Endothelial cell (in vitro differentiated cells): Measurements from ENCODE around the gene ARFRP1. TPM values are rescaled to one million over a fixed set of nuclear protein-coding genes. Genes with fewer than 3 reads are reported as not detected.

Source experiments
- DNase-seq: peaks from one replicate; pipeline ENCODE4 v3.0.0; 2021; ENCODE audit warnings: low spot score
- H3K27ac Mint-ChIP-seq: one replicate; pipeline ENCODE4 v1.8.0; 2021; ENCODE audit warnings: mixed read lengths, inconsistent platforms; ENCODE audit not compliant: unreplicated experiment
- H3K27me3 Mint-ChIP-seq: one replicate; pipeline ENCODE4 v1.8.0; 2021; ENCODE audit warnings: mild to moderate bottlenecking, moderate library complexity, mixed read lengths, inconsistent platforms; ENCODE audit not compliant: unreplicated experiment
- H3K36me3 Mint-ChIP-seq: one replicate; pipeline ENCODE4 v1.8.0; 2021; ENCODE audit warnings: mild to moderate bottlenecking, low read depth, mixed read lengths, inconsistent platforms; ENCODE audit not compliant: unreplicated experiment
- H3K4me1 Mint-ChIP-seq: one replicate; pipeline ENCODE4 v1.8.0; 2021; ENCODE audit warnings: mild to moderate bottlenecking, mixed read lengths, inconsistent platforms; ENCODE audit not compliant: unreplicated experiment
- H3K4me3 Mint-ChIP-seq: one replicate; pipeline ENCODE4 v1.8.0; 2021; ENCODE audit warnings: mild to moderate bottlenecking, mixed read lengths, inconsistent platforms; ENCODE audit not compliant: unreplicated experiment
- H3K9me3 Mint-ChIP-seq: one replicate; pipeline ENCODE4 v1.8.0; 2021; ENCODE audit warnings: mixed read lengths, inconsistent platforms; ENCODE audit not compliant: unreplicated experiment
- total RNA-seq: library from RNA; stranded (reverse); fragmentation: NEBNext Ultra II Directional; extraction: Animal tissue kit (Norgen Biotek cat#: 25700); gene quantifications from one replicate; pipeline ENCODE4 v1.2.1, GENCODE V29; 2021; ENCODE audit not compliant: unreplicated experiment
- TF ChIP-seq, protein P1 (sequence below): fragments of 200-600 bp; sonication (generic); IDR thresholded peaks from one replicate; pipeline ENCODE4 v1.5.0; 2021; ENCODE audit warnings: antibody characterized with exemption; ENCODE audit not compliant: unreplicated experiment

ARFRP1 gene
- total RNA-seq, 1 donor from 2014 or later, result 33.4 TPM

- Mint-ChIP-seq H3K4me1 (peaks cover 4% of the 10 kb centered on the region), H3K36me3 (peaks cover 4% of the 10 kb centered on the region), H3K27me3 (peaks cover 12% of the 10 kb centered on the region), H3K4me3 (no peak overlapping the region), H3K27ac (no peak overlapping the region), H3K9me3 (no peaks in the 10 kb centered on the region)
- TF ChIP-seq, protein P1, sequence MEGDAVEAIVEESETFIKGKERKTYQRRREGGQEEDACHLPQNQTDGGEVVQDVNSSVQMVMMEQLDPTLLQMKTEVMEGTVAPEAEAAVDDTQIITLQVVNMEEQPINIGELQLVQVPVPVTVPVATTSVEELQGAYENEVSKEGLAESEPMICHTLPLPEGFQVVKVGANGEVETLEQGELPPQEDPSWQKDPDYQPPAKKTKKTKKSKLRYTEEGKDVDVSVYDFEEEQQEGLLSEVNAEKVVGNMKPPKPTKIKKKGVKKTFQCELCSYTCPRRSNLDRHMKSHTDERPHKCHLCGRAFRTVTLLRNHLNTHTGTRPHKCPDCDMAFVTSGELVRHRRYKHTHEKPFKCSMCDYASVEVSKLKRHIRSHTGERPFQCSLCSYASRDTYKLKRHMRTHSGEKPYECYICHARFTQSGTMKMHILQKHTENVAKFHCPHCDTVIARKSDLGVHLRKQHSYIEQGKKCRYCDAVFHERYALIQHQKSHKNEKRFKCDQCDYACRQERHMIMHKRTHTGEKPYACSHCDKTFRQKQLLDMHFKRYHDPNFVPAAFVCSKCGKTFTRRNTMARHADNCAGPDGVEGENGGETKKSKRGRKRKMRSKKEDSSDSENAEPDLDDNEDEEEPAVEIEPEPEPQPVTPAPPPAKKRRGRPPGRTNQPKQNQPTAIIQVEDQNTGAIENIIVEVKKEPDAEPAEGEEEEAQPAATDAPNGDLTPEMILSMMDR, result no peak
- no peak for DNase-seq
Measured at GRCh38 chr20:63696306-63696627, 11.5 kb downstream of the ARFRP1 start.

DNA sequence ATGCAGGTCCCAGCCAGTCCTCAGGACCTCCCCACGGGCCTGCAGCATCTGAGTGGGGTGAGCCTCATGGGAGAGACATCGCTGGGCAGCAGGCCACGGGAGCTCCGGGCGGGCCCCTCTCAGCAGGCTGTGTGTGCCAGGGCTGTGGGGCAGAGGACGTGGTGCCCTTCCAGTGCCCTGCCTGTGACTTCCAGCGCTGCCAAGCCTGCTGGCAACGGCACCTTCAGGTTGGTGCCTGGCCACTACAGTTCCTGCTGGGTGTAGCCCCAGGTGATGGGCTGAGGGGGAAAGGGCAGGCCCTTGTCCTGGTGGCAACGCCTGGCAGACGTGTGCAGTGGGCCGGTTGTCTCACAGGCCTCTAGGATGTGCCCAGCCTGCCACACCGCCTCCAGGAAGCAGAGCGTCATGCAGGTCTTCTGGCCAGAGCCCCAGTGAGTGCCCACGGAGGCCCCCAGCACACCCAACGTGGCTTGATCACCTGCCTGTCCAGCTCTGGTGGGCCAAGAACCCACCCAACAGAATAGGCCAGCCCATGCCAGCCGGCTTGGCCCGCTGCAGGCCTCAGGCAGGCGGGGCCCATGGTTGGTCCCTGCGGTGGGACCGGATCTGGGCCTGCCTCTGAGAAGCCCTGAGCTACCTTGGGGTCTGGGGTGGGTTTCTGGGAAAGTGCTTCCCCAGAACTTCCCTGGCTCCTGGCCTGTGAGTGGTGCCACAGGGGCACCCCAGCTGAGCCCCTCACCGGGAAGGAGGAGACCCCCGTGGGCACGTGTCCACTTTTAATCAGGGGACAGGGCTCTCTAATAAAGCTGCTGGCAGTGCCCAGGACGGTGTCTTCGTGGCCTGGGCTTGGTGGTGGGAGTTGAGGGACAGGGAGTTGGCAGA, 12.1 kb downstream of the ARFRP1 start:
- Mint-ChIP-seq H3K27ac (no peak overlapping the region), H3K36me3 (peaks cover 4% of the 10 kb centered on the region), H3K9me3 (no peaks in the 10 kb centered on the region), H3K4me1 (peaks cover 4% of the 10 kb centered on the region), H3K27me3 (peaks cover 12% of the 10 kb centered on the region), H3K4me3 (no peak overlapping the region)
- TF ChIP-seq, protein P1, result no peak
- DNase-seq, result no peak

GRCh38 chr20:63694584-63695423, 13.0 kb downstream of the ARFRP1 start:
- Mint-ChIP-seq H3K9me3 (no peaks in the 10 kb centered on the region), H3K4me1 (peaks cover 4% of the 10 kb centered on the region), H3K27ac (no peak overlapping the region), H3K27me3 (peaks cover 9% of the 10 kb centered on the region), H3K4me3 (no peak overlapping the region), H3K36me3 (peaks cover 4% of the 10 kb centered on the region)
- TF ChIP-seq, protein P1, result no peak
- no peak for DNase-seq

GRCh38 chr20:63693733-63694583, 13.8 kb downstream of the ARFRP1 start:
- peaks cover 4% of the 10 kb centered on the region for H3K4me1 Mint-ChIP-seq
- peaks cover 4% of the 10 kb centered on the region for H3K36me3 Mint-ChIP-seq
- H3K4me3 Mint-ChIP-seq, result no peak overlapping the region
- DNase-seq, result no peak
- peaks cover 9% of the 10 kb centered on the region for H3K27me3 Mint-ChIP-seq
- H3K27ac Mint-ChIP-seq, result no peak overlapping the region
- TF ChIP-seq, protein P1, result no peak
- H3K9me3 Mint-ChIP-seq, result no peaks in the 10 kb centered on the region
